ENCODE measurements around the gene SYNDIG1L. TPM values are rescaled to one million over a fixed set of nuclear protein-coding genes. Genes with fewer than 3 reads are reported as not detected.

Gene SYNDIG1L
- total and polyA plus RNA-seq, 3 donors from 2014 or later = 0.16 to 0.25 (median 0.21) TPM

- intact Hi-C loops (cut with DNase I; ENCODE audit: low total_unique reads) = no loop called here
These were observed 17.1 kb downstream of the SYNDIG1L start for GRCh38 chr14:74408870-74409269.

GRCh38 chr14:74407801-74408154 is 18.2 kb downstream of the SYNDIG1L start:
- WGBS, 2 donors = 94 to 96% methylated on average over 4 to 5 of the region's 5 CpGs
- no peak overlapping the region for H3K4me3 ChIP-seq
- H3K36me3 ChIP-seq (ENCODE audit: low read depth, missing control alignments) = no peaks in the 10 kb centered on the region
- no peaks in the 10 kb centered on the region for H3K9me3 ChIP-seq
- no peak overlapping the region for H3K27ac ChIP-seq
- DNase-seq = no peak
- TF ChIP-seq POLR2A (IDR thresholded peaks at IDR 0.05) (no peak), CTCF (IDR thresholded peaks at IDR 0.05) (no peak)
- H3K4me1 ChIP-seq = no peaks in the 10 kb centered on the region
- no peaks in the 10 kb centered on the region for H3K27me3 ChIP-seq
- intact Hi-C loops (cut with DNase I; ENCODE audit: low total_unique reads) = no loop called here

More at GRCh38 chr14:74408870-74409269, 17.1 kb downstream of the SYNDIG1L start:
- Histone ChIP-seq H3K4me1 (no peaks in the 10 kb centered on the region), H3K9me3 (no peaks in the 10 kb centered on the region), H3K27ac (no peak overlapping the region), H3K4me3 (no peak overlapping the region), H3K27me3 (no peaks in the 10 kb centered on the region), H3K36me3 (ENCODE audit: low read depth, missing control alignments) (no peaks in the 10 kb centered on the region)
- no peak for DNase-seq
- 90 to 96% methylated on average over 3 of the region's 3 CpGs for WGBS, 2 donors
- TF ChIP-seq CTCF (IDR thresholded peaks at IDR 0.05) (no peak), POLR2A (IDR thresholded peaks at IDR 0.05) (no peak)

- DNase-seq = no peak
- Histone ChIP-seq H3K4me3 (no peak overlapping the region), H3K4me1 (no peaks in the 10 kb centered on the region), H3K9me3 (no peaks in the 10 kb centered on the region), H3K27ac (no peak overlapping the region), H3K36me3 (ENCODE audit: low read depth, missing control alignments) (no peaks in the 10 kb centered on the region), H3K27me3 (no peaks in the 10 kb centered on the region)
- intact Hi-C loops (cut with DNase I; ENCODE audit: low total_unique reads) = no loop called here
- no peak for TF ChIP-seq CTCF (IDR thresholded peaks at IDR 0.05)
- no peak for TF ChIP-seq POLR2A (IDR thresholded peaks at IDR 0.05)
- 93% methylated on average over 5 to 17 of the region's 17 CpGs for WGBS, 2 donors
These were observed 18.8 kb downstream of the SYNDIG1L start for GRCh38 chr14:74407021-74407800.

DNA sequence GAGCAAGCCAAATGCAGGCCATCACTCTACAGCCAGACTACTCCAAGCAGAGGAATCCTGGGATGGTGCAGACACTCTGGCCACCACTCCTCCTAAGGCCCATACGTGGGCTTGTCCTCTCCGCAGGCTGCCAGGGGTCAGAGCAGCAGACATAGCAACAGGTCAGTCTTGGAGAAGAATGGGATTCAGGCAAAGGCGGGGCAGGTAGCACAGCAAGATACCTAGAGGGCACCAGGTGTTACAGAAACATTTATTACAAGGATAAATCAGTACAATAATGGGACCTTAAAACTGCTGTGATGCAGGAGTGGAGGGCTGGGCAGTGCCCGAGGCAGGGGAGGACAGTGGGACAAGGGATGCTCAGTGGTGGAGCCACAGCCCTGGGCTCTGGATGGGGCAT is 20.3 kb downstream of the SYNDIG1L start:
- 85 to 90% methylated on average over 4 of the region's 4 CpGs for WGBS, 2 donors
- Histone ChIP-seq H3K36me3 (ENCODE audit: low read depth, missing control alignments) (no peaks in the 10 kb centered on the region), H3K27me3 (no peaks in the 10 kb centered on the region), H3K9me3 (no peaks in the 10 kb centered on the region), H3K4me3 (no peak overlapping the region), H3K4me1 (peaks cover 11% of the 10 kb centered on the region), H3K27ac (no peak overlapping the region)
- TF ChIP-seq CTCF (IDR thresholded peaks at IDR 0.05) (no peak), POLR2A (IDR thresholded peaks at IDR 0.05) (no peak)
- DNase-seq = no peak
- intact Hi-C loops (cut with DNase I; ENCODE audit: low total_unique reads) = no loop called here

GRCh38 chr14:74404435-74404834 is 21.6 kb downstream of the SYNDIG1L start:
- Histone ChIP-seq H3K4me1 (peaks cover 11% of the 10 kb centered on the region), H3K4me3 (no peak overlapping the region), H3K27me3 (no peaks in the 10 kb centered on the region), H3K36me3 (ENCODE audit: low read depth, missing control alignments) (no peaks in the 10 kb centered on the region), H3K27ac (no peak overlapping the region), H3K9me3 (no peaks in the 10 kb centered on the region)
- TF ChIP-seq CTCF (IDR thresholded peaks at IDR 0.05) (no peak), POLR2A (IDR thresholded peaks at IDR 0.05) (no peak)
- 73 to 91% methylated on average over 6 to 7 of the region's 7 CpGs for WGBS, 2 donors
- intact Hi-C loops (cut with DNase I; ENCODE audit: low total_unique reads) = no loop called here
- no peak for DNase-seq

All from testis (tissue), 3 donors.